SK-N-SH (cell line): ENCODE data around the gene CCHCR1. TPM values are rescaled to one million over a fixed set of nuclear protein-coding genes. Genes with fewer than 3 reads are reported as not detected.
A peak's percentile ranks its signal among the peaks of the same experiment; 100 is the strongest.
"Not testable (repeated sequence)": the region's sequence is repeated elsewhere in the genome, so short reads cannot be mapped to it uniquely, and the experiment has no call there.

Experiments
- CTCF ChIA-PET: fragments of 300-600, 350-600 bp; formaldehyde crosslinking; extraction: SDS; loops from one replicate; lab custom pipeline; 2021; lab: Yijun Ruan, JAX
- POLR2A ChIA-PET: fragments of 350-600 bp; sonication (Branson Sonifier 250); formaldehyde crosslinking; extraction: SDS; loops from one replicate; lab custom pipeline; 2020; ENCODE audit warnings: antibody characterized with exemption, inconsistent platforms; lab: Yijun Ruan, JAX
- DNase-seq: peaks from one replicate; pipeline ENCODE4 v3.0.0; 2012
- H2AFZ ChIP-seq: fragments of 200-600 bp; sonication (generic); 2 replicates; pipeline ENCODE4 v1.8.1; 2016; ENCODE audit warnings: antibody characterized with exemption, mild to moderate bottlenecking, low read depth
- H3F3A ChIP-seq: fragments of 200-600 bp; sonication (generic); replicated peaks from 2 replicates; pipeline ENCODE3; 2016; ENCODE audit warnings: antibody characterized with exemption, mild to moderate bottlenecking; ENCODE audit not compliant: insufficient read depth
- H3K27ac ChIP-seq, 2 experiments: fragments of 200-500 bp in 1 of 2; fragments of 200-600 bp in 1 of 2; sonication (Bioruptor generic) in 1 of 2; sonication (generic), shearing (Covaris generic) in 1 of 2; 2 replicates each; pipeline versions ENCODE4 v1.5.1 to v1.6.1; 2014 to 2016; ENCODE audit warnings: low read depth in 2 of 2, inconsistent platforms in 1 of 2, low read length in 1 of 2, mild to moderate bottlenecking in 1 of 2, mixed read lengths in 1 of 2
- H3K27me3 ChIP-seq: fragments of 200-600 bp; sonication (generic), shearing (Covaris generic); 2 replicates; pipeline ENCODE4 v1.6.1; 2016; ENCODE audit warnings: mixed run types; ENCODE audit not compliant: insufficient read depth
- H3K36me3 ChIP-seq, 2 experiments: fragments of 200-500 bp in 1 of 2; fragments of 200-600 bp in 1 of 2; sonication (Bioruptor generic) in 1 of 2; sonication (generic) in 1 of 2; replicated peaks in 1 of 2; 2 replicates each; pipeline versions ENCODE3 to v1.5.1; 2014 to 2016; ENCODE audit warnings: low read length in 1 of 2, mild to moderate bottlenecking in 1 of 2; ENCODE audit not compliant: insufficient read depth in 2 of 2, control insufficient read depth in 1 of 2
- H3K4me1 ChIP-seq, 2 experiments: fragments of 200-500 bp in 1 of 2; fragments of 200-600 bp in 1 of 2; sonication (Bioruptor generic) in 1 of 2; sonication (generic), shearing (Covaris generic) in 1 of 2; 2 replicates each; pipeline versions ENCODE4 v1.5.1 to v1.6.1; 2014 to 2016; ENCODE audit warnings: low read depth in 1 of 2, low read length in 1 of 2, mixed run types in 1 of 2; ENCODE audit not compliant: insufficient read depth in 2 of 2, control insufficient read depth in 1 of 2
- H3K4me2 ChIP-seq: fragments of 200-600 bp; sonication (generic), shearing (Covaris generic); 2 replicates; pipeline ENCODE4 v1.6.1; 2017; ENCODE audit warnings: mixed run types
- H3K4me3 ChIP-seq, 2 experiments: fragments of 200-500 bp in 1 of 2; fragments of 200-600 bp in 1 of 2; sonication (Bioruptor generic) in 1 of 2; sonication (generic), shearing (Covaris generic) in 1 of 2; 2 replicates each; pipeline versions ENCODE4 v1.5.1 to v1.8.1; 2014 to 2016; ENCODE audit warnings: low read depth in 2 of 2, inconsistent platforms in 1 of 2, low read length in 1 of 2, mild to moderate bottlenecking in 1 of 2, mixed read lengths in 1 of 2, moderate library complexity in 1 of 2
- H3K79me2 ChIP-seq: fragments of 200-600 bp; sonication (generic); 2 replicates; pipeline ENCODE4 v1.8.1; 2017; ENCODE audit warnings: mild to moderate bottlenecking; ENCODE audit not compliant: insufficient read depth
- H3K9ac ChIP-seq: fragments of 200-600 bp; sonication (generic); 2 replicates; pipeline ENCODE4 v1.6.1; 2017; ENCODE audit warnings: mixed run types
- H3K9me2 ChIP-seq: fragments of 200-600 bp; sonication (generic); 2 replicates; pipeline ENCODE4 v1.6.1; 2017; ENCODE audit warnings: mixed run types
- H3K9me3 ChIP-seq: fragments of 200-600 bp; sonication (generic); 2 replicates; pipeline ENCODE4 v1.6.1; 2017; ENCODE audit warnings: mixed run types, mild to moderate bottlenecking, moderate library complexity
- H4K20me1 ChIP-seq: fragments of 200-600 bp; sonication (generic); 2 replicates; pipeline ENCODE4 v1.6.1; 2017; ENCODE audit warnings: mild to moderate bottlenecking, mixed run types; ENCODE audit not compliant: insufficient read depth
- ELF1 ChIP-seq: IDR thresholded peaks from 2 replicates; pipeline ENCODE4 v1.4.0; 2012
- EP300 ChIP-seq, 2 experiments: IDR thresholded peaks; 2 replicates each; pipeline versions ENCODE4 v1.4.0 to v1.6.1; 2012; ENCODE audit warnings: borderline replicate concordance in 1 of 2, low read depth in 1 of 2, low read length in 1 of 2
- EZH2phosphoT487 ChIP-seq: fragments of 200-600 bp; sonication (generic); IDR thresholded peaks from 2 replicates; pipeline ENCODE4 v1.6.1; 2017; ENCODE audit warnings: low read depth, mixed run types, mild to moderate bottlenecking, antibody characterized with exemption, moderate library complexity, borderline replicate concordance
- GABPA ChIP-seq: IDR thresholded peaks from 2 replicates; pipeline ENCODE4 v1.4.0; 2012; ENCODE audit warnings: low read depth, mild to moderate bottlenecking
- MEF2A ChIP-seq: IDR thresholded peaks from 2 replicates; pipeline ENCODE4 v1.4.0; 2012; ENCODE audit warnings: low read depth, borderline replicate concordance
- MXI1 ChIP-seq: IDR thresholded peaks from 2 replicates; pipeline ENCODE4 v1.6.1; 2012; ENCODE audit warnings: mild to moderate bottlenecking, low read depth, low read length, improper control_type of control experiment
- NFIC ChIP-seq: IDR thresholded peaks from 2 replicates; pipeline ENCODE4 v1.4.0; 2012; ENCODE audit warnings: borderline replicate concordance
- POLR2AphosphoS5 ChIP-seq: IDR thresholded peaks from 2 replicates; pipeline ENCODE4 v1.6.1; 2012; ENCODE audit warnings: low read depth, low read length
- RAD21 ChIP-seq: IDR thresholded peaks from 2 replicates; pipeline ENCODE4 v1.6.1; 2012; ENCODE audit warnings: mild to moderate bottlenecking, low read length
- RXRA ChIP-seq: IDR thresholded peaks from 2 replicates; pipeline ENCODE4 v1.4.0; 2012; ENCODE audit warnings: low read depth, mild to moderate bottlenecking, borderline replicate concordance
- SIN3A ChIP-seq: IDR thresholded peaks from 2 replicates; pipeline ENCODE4 v1.6.1; 2012; ENCODE audit warnings: low read depth, mild to moderate bottlenecking, low read length, moderate library complexity, borderline replicate concordance
- WGBS: methylation state at CpG from one replicate; pipeline ENCODE4 v1.1.6; 2017; ENCODE audit warnings: low lambda C conversion rate; 5-methylcytosine and 5-hydroxymethylcytosine counted together
- polyA plus RNA-seq, 3 experiments: library from polyadenylated mRNA; depleted of rRNA; stranded (reverse); fragments of >200 nt; gene quantifications; 2 replicates each; pipeline ENCODE4 v1.2.3, GENCODE V29; 2012
- TF ChIP-seq, protein P1 (sequence below): IDR thresholded peaks from 2 replicates; pipeline ENCODE4 v1.4.0; 2012; ENCODE audit warnings: low read depth, borderline replicate concordance

The CCHCR1 gene
- polyA plus RNA-seq, 1 of the 3 experiments (the other 2 are of a cell fraction): 18.7 TPM

DNA sequence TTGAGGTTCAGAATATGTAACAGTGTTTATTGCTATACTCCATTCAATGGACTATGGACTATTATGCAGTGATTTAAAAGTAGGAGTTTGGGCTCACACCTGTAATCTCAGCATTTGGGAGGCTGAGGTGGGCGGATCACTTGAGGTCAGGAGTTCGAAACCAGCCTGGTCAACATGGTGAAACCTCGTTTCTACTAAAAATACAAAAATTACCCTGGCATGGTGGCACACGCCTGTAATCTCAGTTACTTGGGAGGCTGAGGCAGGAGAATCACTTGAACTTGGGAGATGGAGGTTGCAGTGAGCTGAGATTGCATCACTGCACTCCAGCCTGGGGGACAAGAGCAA lies 41.5 kb upstream of the CCHCR1 start:
- H3K79me2 ChIP-seq: peaks cover 15% of the 10 kb centered on the region; the same call in 1 of the 2 replicates
- H2AFZ ChIP-seq, DNase-seq, H3K4me3 ChIP-seq, H3K36me3 ChIP-seq, H3K9me3 ChIP-seq, H3K4me2 ChIP-seq, H4K20me1 ChIP-seq, H3K27me3 ChIP-seq, POLR2A ChIA-PET, H3K27ac ChIP-seq, H3K9me2 ChIP-seq, H3F3A ChIP-seq, H3K9ac ChIP-seq, H3K4me1 ChIP-seq: not testable (repeated sequence)
- CTCF ChIA-PET: interaction anchor here (2.5 to 4.2 kb wide), 2 partner anchors 62 to 167 kb away, joined by 8 to 43 read pairs; no protein-coding TSS in a partner anchor
- 96% methylated on average over 3 of the region's 4 CpGs for WGBS

DNA sequence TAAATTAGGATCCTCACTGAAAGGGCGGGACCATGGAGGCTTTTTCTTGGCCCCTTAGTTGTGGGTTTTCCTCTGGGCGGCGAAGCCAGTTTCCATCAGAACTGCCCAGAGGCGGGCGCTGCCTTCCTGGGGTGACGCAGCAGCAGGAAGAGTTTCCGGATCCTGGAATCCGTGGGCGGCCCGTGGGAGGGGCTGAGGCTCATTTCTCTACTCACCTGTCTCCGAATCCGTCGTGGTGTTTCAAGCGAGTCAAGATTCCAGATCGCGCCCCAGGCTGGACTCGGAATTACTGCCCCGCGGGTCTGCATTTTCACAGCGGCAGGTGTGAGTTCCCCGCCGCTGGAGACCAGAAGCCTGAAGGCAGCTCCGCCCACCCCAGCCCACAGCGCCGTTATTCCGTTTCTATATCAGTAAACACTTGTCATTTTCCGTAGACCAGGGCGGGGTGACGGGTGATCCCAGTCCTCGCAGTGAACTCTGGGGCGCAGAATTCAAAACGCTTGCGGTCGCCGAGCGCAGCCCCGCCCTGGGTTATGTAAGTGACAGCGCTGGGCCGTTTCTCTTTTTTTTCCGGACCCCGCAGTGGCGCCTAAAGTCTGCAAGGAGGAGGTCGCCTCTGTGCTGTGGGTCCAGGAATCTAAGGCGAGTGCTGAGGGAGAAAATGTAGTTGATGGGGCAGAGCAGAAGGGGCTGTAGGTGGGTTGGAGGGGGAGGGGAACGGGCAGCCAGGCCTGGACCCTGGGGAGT lies 40.1 kb upstream of the CCHCR1 start:
- Histone ChIP-seq H3K27me3 (no peaks in the 10 kb centered on the region), H3K9me3 (no peaks in the 10 kb centered on the region), H3K79me2 (peaks cover 15% of the 10 kb centered on the region; the same call in 1 of the 2 replicates), H3K36me3 (peaks cover 0 to 6% of the 10 kb centered on the region in 2 experiments), H3K4me1 (peaks cover 0 to 5% of the 10 kb centered on the region in 2 experiments; a peak in 1 of 4 replicates), H4K20me1 (no peaks in the 10 kb centered on the region), H3K4me3 (peak overlapping the region; percentile 71 to 100), H3F3A (no peaks in the 10 kb centered on the region), H3K27ac (peak overlapping the region; percentile 58 to 89), H3K9ac (peak overlapping the region; percentile 90), H3K9me2 (no peaks in the 10 kb centered on the region), H3K4me2 (peak overlapping the region; percentile 89)
- 0% methylated on average over 28 of the region's 45 CpGs for WGBS
- CTCF ChIA-PET: interaction anchor here (0.7 to 4.2 kb wide), 10 partner anchors 18 to 1817 kb away, joined by 3 to 43 read pairs (median 4); no protein-coding TSS in a partner anchor
- POLR2A ChIA-PET: no interaction called here
- TF ChIP-seq, protein P1, sequence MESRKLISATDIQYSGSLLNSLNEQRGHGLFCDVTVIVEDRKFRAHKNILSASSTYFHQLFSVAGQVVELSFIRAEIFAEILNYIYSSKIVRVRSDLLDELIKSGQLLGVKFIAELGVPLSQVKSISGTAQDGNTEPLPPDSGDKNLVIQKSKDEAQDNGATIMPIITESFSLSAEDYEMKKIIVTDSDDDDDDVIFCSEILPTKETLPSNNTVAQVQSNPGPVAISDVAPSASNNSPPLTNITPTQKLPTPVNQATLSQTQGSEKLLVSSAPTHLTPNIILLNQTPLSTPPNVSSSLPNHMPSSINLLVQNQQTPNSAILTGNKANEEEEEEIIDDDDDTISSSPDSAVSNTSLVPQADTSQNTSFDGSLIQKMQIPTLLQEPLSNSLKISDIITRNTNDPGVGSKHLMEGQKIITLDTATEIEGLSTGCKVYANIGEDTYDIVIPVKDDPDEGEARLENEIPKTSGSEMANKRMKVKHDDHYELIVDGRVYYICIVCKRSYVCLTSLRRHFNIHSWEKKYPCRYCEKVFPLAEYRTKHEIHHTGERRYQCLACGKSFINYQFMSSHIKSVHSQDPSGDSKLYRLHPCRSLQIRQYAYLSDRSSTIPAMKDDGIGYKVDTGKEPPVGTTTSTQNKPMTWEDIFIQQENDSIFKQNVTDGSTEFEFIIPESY: no peak
- 0 out of 2 replicates have a peak, but pooled peaks have one; percentile 7 for TF ChIP-seq MXI1
- TF ChIP-seq RAD21: no peak
- TF ChIP-seq GABPA: peak; percentile 76
- TF ChIP-seq SIN3A: 0 out of 2 replicates have a peak, but pooled peaks have one; percentile 25
- TF ChIP-seq EP300 (IDR thresholded peaks at IDR 0.05; ENCODE audit: borderline replicate concordance in 1 of 2, low read depth in 1 of 2, low read length in 1 of 2): no peak
- TF ChIP-seq EZH2phosphoT487: no peak
- TF ChIP-seq NFIC: no peak
- TF ChIP-seq ELF1: 0 out of 2 replicates have a peak, but pooled peaks have one; percentile 22
- TF ChIP-seq RXRA: peak; percentile 19; the same call in 1 of the 2 replicates
- no peak for TF ChIP-seq MEF2A
- TF ChIP-seq POLR2AphosphoS5: peak; percentile 13; the same call in 1 of the 2 replicates
- TF ChIP-seq, all 33 proteins: peak for 6
- DNase-seq: peak; percentile 61
- peak overlapping the region; percentile 99 for H2AFZ ChIP-seq

DNA sequence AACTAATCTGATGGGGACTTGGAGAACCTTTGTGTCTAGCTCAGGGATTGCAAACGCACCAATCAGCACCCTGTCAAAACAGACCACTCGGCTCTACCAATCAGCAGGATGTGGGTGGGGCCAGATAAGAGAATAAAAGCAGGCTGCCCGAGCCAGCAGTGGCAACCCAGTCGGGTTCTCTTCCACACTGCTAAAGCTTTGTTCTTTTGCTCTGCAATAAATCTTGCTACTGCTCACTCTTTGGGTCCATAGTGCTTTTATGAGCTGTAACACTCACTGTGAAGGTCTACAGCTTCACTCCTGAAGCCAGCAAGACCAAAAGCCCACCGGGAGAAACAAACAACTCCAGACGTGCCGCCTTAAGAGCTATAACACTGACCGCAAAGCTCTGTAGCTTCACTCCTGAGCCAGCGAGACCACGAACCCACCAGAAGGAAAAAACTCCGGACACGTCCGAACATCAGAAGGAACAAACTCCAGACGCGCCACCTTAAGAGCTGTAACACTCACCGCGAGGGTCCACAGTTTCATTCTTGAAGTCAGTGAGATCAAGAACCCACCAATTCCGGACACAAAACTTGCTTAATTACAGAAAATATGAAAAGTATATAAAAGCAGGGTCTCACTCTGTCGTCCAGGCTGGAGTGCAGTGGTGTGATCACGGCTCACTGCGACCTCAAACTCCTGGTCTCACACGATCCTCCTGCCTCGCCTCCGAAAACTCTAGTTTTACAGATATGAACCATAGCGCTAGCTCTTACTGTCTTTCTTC lies 38.8 kb upstream of the CCHCR1 start:
- CTCF ChIA-PET: interaction anchor here (0.6 to 4.2 kb wide), 8 partner anchors 43 to 352 kb away, joined by 3 to 43 read pairs (median 4); partner anchors contain the start of gene PSORS1C2
- 0 out of 2 replicates have a peak overlapping the region, but pooled peaks have one; percentile 90 for H3K9ac ChIP-seq
- DNase-seq, H3F3A ChIP-seq, H3K4me1 ChIP-seq, H3K9me3 ChIP-seq, H3K9me2 ChIP-seq, POLR2A ChIA-PET, H3K27me3 ChIP-seq, H3K36me3 ChIP-seq, H4K20me1 ChIP-seq: not testable (repeated sequence)
- H3K4me3 ChIP-seq: peak overlapping the region; percentile 71 to 100; a peak in 3 of 4 replicates
- H3K27ac ChIP-seq: peak overlapping the region in 1 of 2 experiments; percentile 89; a peak in 1 of 4 replicates
- peaks cover 15% of the 10 kb centered on the region; the same call in 1 of the 2 replicates for H3K79me2 ChIP-seq
- peak overlapping the region; percentile 89 for H3K4me2 ChIP-seq
- H2AFZ ChIP-seq: peak overlapping the region; percentile 99; the same call in 1 of the 2 replicates
- WGBS: 82% methylated on average over 23 of the region's 25 CpGs
